GM23338 (cell line): ENCODE results near the gene MAT2A. TPM values are rescaled to one million over a fixed set of nuclear protein-coding genes. Genes with fewer than 3 reads are reported as not detected.

ENCODE experiments used
- ATAC-seq: fragments of 200-7000 bp; cut with Tn5 transposase; 3 replicates; pipeline ENCODE4 v1.9.1; 2020
- DNase-seq: peaks from one replicate; pipeline ENCODE4 v3.0.0-alpha.2; 2015; ENCODE audit warnings: low spot score
- H2AFZ ChIP-seq: fragments of 200-600 bp; sonication (generic); 2 replicates; pipeline ENCODE4 v1.8.0; 2016; ENCODE audit warnings: antibody characterized with exemption, mild to moderate bottlenecking, moderate library complexity
- H3F3A ChIP-seq: fragments of 200-600 bp; sonication (generic); replicated peaks from 2 replicates; pipeline ENCODE4 v1.8.0; 2017; ENCODE audit warnings: antibody characterized with exemption, mixed run types, low read depth
- H3K27ac ChIP-seq: fragments of 200-600 bp; sonication (generic); 2 replicates; pipeline ENCODE4 v1.6.1; 2016; ENCODE audit warnings: low read depth
- H3K27me3 ChIP-seq: fragments of 200-600 bp; sonication (generic); 2 replicates; pipeline ENCODE4 v1.8.0; 2016; ENCODE audit warnings: mild to moderate bottlenecking, mixed run types, moderate library complexity; ENCODE audit not compliant: insufficient read depth
- H3K36me3 ChIP-seq: fragments of 200-600 bp; sonication (generic); 2 replicates; pipeline ENCODE4 v1.8.0; 2016; ENCODE audit warnings: mild to moderate bottlenecking; ENCODE audit not compliant: insufficient read depth
- H3K4me1 ChIP-seq: fragments of 200-600 bp; sonication (generic); 2 replicates; pipeline ENCODE4 v1.8.0; 2016; ENCODE audit warnings: mild to moderate bottlenecking, moderate library complexity; ENCODE audit not compliant: insufficient read depth
- H3K4me2 ChIP-seq: fragments of 200-600 bp; sonication (generic); 2 replicates; pipeline ENCODE4 v1.7.1; 2017; ENCODE audit warnings: mixed run types
- H3K4me3 ChIP-seq: fragments of 200-600 bp; sonication (generic); 2 replicates; pipeline ENCODE4 v1.6.1; 2016; ENCODE audit warnings: mixed run types
- H3K79me2 ChIP-seq: fragments of 200-600 bp; sonication (generic); replicated peaks from 2 replicates; pipeline ENCODE4 v1.8.0; 2017; ENCODE audit warnings: mild to moderate bottlenecking; ENCODE audit not compliant: insufficient read depth
- H3K9me2 ChIP-seq: fragments of 200-600 bp; sonication (generic); 2 replicates; pipeline ENCODE4 v1.8.0; 2017; ENCODE audit not compliant: insufficient read depth
- H4K20me1 ChIP-seq: fragments of 200-600 bp; sonication (generic); replicated peaks from 2 replicates; pipeline ENCODE4 v1.8.0; 2017; ENCODE audit warnings: mild to moderate bottlenecking; ENCODE audit not compliant: insufficient read depth
- H3K27ac Mint-ChIP-seq: 2 replicates; pipeline ENCODE4 v1.8.0; 2020; ENCODE audit warnings: inconsistent platforms, mild to moderate bottlenecking, moderate library complexity, mixed read lengths
- H3K27me3 Mint-ChIP-seq: 3 replicates; pipeline ENCODE4 v1.8.0; 2022; ENCODE audit warnings: low read depth, mild to moderate bottlenecking, moderate library complexity, mixed read lengths, inconsistent platforms; ENCODE audit not compliant: insufficient read depth, poor library complexity
- H3K36me3 Mint-ChIP-seq: 3 replicates; pipeline ENCODE4 v1.8.0; 2021; ENCODE audit warnings: low read depth, mild to moderate bottlenecking, inconsistent platforms, moderate library complexity, mixed read lengths
- H3K4me1 Mint-ChIP-seq: 3 replicates; pipeline ENCODE4 v1.8.0; 2020; ENCODE audit warnings: mild to moderate bottlenecking, inconsistent platforms, mixed read lengths
- H3K4me3 Mint-ChIP-seq: 3 replicates; pipeline ENCODE4 v1.8.0; 2021; ENCODE audit warnings: moderate library complexity, mild to moderate bottlenecking, inconsistent platforms, mixed read lengths
- H3K9me3 Mint-ChIP-seq: 3 replicates; pipeline ENCODE4 v1.8.0; 2020; ENCODE audit warnings: moderate library complexity, mild to moderate bottlenecking, inconsistent platforms, mixed read lengths
- CREB1 ChIP-seq: fragments of 250-450 bp; sonication (Bioruptor Pico); IDR thresholded peaks from 2 replicates; pipeline ENCODE4 v1.5.0; 2020; ENCODE audit warnings: low read depth, mild to moderate bottlenecking, moderate library complexity
- EZH2 ChIP-seq: fragments of 200-600 bp; sonication (generic); IDR thresholded peaks from one replicate; pipeline ENCODE4 v1.8.0; 2017; ENCODE audit warnings: antibody characterized with exemption, mild to moderate bottlenecking, low read depth; ENCODE audit not compliant: unreplicated experiment
- EZH2phosphoT487 ChIP-seq: fragments of 200-600 bp; sonication (generic); IDR thresholded peaks from one replicate; pipeline ENCODE4 v1.8.1; 2018; ENCODE audit warnings: antibody characterized with exemption; ENCODE audit not compliant: unreplicated experiment
- JUNB ChIP-seq: IDR thresholded peaks from one replicate; pipeline ENCODE4 v1.6.1; 2016; ENCODE audit warnings: antibody characterized with exemption; ENCODE audit not compliant: unreplicated experiment
- NANOG ChIP-seq: IDR thresholded peaks from 2 replicates; pipeline ENCODE4 v1.6.1; 2016; ENCODE audit warnings: antibody characterized with exemption, borderline replicate concordance
- STAT1 ChIP-seq: IDR thresholded peaks from one replicate; pipeline ENCODE4 v1.6.1; 2016; ENCODE audit warnings: antibody characterized with exemption; ENCODE audit not compliant: unreplicated experiment
- ZNF114 ChIP-seq: fragments of 250-450 bp; sonication (Bioruptor Pico); IDR thresholded peaks from 2 replicates; pipeline ENCODE4 v1.5.0; 2020; ENCODE audit warnings: mild to moderate bottlenecking, moderate library complexity
- ZNF331 ChIP-seq: fragments of 250-450 bp; sonication (Bioruptor Pico); IDR thresholded peaks from 2 replicates; pipeline ENCODE4 v1.5.0; 2020; ENCODE audit warnings: low read depth, mild to moderate bottlenecking, moderate library complexity
- polyA plus RNA-seq: library from polyadenylated mRNA; unstranded; fragments of >200 nt; fragmentation: Nextera tagmentation; extraction: Ambion mirVana; gene quantifications from 2 replicates; pipeline ENCODE4 v1.2.1, GENCODE V29; 2016
- total RNA-seq: library from RNA; depleted of rRNA; stranded (reverse); fragments of >200 nt; shearing (Covaris generic); gene quantifications from 2 replicates; pipeline ENCODE4 v1.2.3, GENCODE V29; 2014
- TF ChIP-seq, protein P1 (sequence below): IDR thresholded peaks from one replicate; pipeline ENCODE4 v1.6.1; 2018; ENCODE audit warnings: antibody characterized with exemption; ENCODE audit not compliant: unreplicated experiment
- TF ChIP-seq, protein P2 (sequence below): IDR thresholded peaks from 2 replicates; pipeline ENCODE4 v1.6.1; 2016; ENCODE audit warnings: antibody characterized with exemption
- TF ChIP-seq, protein P3 (sequence below): fragments of 250-450 bp; sonication (Bioruptor Pico); IDR thresholded peaks from 2 replicates; pipeline ENCODE4 v1.5.0; 2020; ENCODE audit warnings: mild to moderate bottlenecking, moderate library complexity

MAT2A gene
- total and polyA plus RNA-seq, 2 experiments from 2014 or later, result 105 to 232 TPM

DNA sequence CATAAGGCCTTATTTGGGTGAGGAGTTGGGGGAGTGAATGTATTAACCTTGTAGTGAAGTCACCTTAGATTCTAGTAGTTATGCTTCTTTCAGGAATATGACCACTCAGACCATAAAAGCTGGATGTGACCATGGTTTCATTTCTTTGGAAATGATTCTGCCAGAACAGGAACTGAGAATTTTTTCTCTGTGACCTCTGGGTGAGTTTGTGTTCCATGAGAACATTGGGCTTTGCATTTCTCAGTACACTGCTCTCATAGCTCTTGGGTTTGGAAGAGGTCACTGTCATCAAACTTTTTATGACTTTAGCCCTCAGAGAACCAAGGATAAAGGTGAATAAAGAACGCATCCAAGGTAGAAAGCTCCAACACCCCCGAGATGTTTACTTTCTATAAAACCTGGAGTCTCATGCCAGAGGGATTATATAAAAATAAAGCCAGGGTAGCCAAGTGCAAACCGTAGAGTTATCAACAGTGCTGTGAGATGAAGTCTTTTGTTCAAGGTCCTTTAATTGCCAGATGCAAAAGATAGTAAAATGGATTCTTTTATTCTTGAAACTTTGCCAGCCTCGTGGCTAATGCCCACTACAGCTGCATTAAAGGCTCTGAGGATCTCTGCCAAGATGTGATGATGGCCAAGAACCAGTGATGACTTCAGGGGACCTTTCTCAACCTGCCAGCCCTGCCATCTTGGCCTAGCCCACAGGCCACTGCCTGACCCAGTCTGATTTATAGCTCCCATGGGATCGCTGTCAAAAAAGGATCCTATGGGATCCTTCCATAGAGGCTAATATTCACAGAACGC is 27.8 kb upstream of the MAT2A start:
- H3K27ac ChIP-seq, result no peak overlapping the region
- DNase-seq, result no peak
- no peak overlapping the region for H3K4me2 ChIP-seq
- Mint-ChIP-seq H3K27me3 (peaks cover 4% of the 10 kb centered on the region), H3K36me3 (no peaks in the 10 kb centered on the region), H3K9me3 (no peaks in the 10 kb centered on the region), H3K4me1 (peaks cover 5% of the 10 kb centered on the region; the same call in 2 of the 3 replicates), H3K27ac (no peak overlapping the region), H3K4me3 (no peak overlapping the region)
- no peak for ATAC-seq
- no peak overlapping the region for H3K4me3 ChIP-seq
- no peaks in the 10 kb centered on the region for H3K36me3 ChIP-seq
- no peak for TF ChIP-seq EZH2
- no peak overlapping the region for H2AFZ ChIP-seq
- H3F3A ChIP-seq, result no peaks in the 10 kb centered on the region
- H3K9me2 ChIP-seq, result no peaks in the 10 kb centered on the region
- no peaks in the 10 kb centered on the region for H3K79me2 ChIP-seq
- no peaks in the 10 kb centered on the region for H3K4me1 ChIP-seq
- no peaks in the 10 kb centered on the region for H3K27me3 ChIP-seq
- no peaks in the 10 kb centered on the region for H4K20me1 ChIP-seq

DNA sequence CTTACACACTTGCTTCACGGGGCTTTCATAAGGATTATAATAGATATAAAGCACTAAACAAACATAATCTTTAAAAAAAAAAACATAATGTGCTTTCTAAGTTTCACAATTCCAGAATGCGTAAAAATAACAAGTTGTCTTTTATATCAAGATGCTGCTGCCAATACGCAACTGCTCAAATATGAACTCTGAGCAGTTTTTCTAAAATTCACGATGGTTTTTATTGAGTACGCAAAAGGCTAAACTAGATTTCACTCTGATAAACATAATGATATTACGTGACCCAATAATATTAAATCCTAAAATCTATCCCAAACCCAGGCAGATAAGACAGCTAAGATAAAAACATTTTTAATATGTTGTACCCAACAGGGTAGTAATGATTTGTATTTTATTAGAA is 24.6 kb upstream of the MAT2A start:
- H3K27me3 ChIP-seq, result no peaks in the 10 kb centered on the region
- H3K4me2 ChIP-seq, result no peak overlapping the region
- H3K79me2 ChIP-seq, result no peaks in the 10 kb centered on the region
- ATAC-seq (no peak), DNase-seq (no peak)
- H3K9me2 ChIP-seq, result no peaks in the 10 kb centered on the region
- no peak overlapping the region for H2AFZ ChIP-seq
- H4K20me1 ChIP-seq, result no peaks in the 10 kb centered on the region
- no peaks in the 10 kb centered on the region for H3K36me3 ChIP-seq
- Mint-ChIP-seq H3K36me3 (no peaks in the 10 kb centered on the region), H3K9me3 (no peaks in the 10 kb centered on the region), H3K4me3 (no peak overlapping the region), H3K27ac (no peak overlapping the region), H3K4me1 (peaks cover 5% of the 10 kb centered on the region; the same call in 2 of the 3 replicates), H3K27me3 (peaks cover 2% of the 10 kb centered on the region)
- H3K4me3 ChIP-seq, result no peak overlapping the region
- no peaks in the 10 kb centered on the region for H3K4me1 ChIP-seq
- no peaks in the 10 kb centered on the region for H3F3A ChIP-seq
- H3K27ac ChIP-seq, result no peak overlapping the region
- TF ChIP-seq CREB1 (CRISPR knock-in tag) (no peak), EZH2phosphoT487 (no peak), STAT1 (no peak), ZNF114 (CRISPR knock-in tag) (no peak), EZH2 (no peak), JUNB (no peak), ZNF331 (no peak), NANOG (no peak)
- TF ChIP-seq, protein P1, sequence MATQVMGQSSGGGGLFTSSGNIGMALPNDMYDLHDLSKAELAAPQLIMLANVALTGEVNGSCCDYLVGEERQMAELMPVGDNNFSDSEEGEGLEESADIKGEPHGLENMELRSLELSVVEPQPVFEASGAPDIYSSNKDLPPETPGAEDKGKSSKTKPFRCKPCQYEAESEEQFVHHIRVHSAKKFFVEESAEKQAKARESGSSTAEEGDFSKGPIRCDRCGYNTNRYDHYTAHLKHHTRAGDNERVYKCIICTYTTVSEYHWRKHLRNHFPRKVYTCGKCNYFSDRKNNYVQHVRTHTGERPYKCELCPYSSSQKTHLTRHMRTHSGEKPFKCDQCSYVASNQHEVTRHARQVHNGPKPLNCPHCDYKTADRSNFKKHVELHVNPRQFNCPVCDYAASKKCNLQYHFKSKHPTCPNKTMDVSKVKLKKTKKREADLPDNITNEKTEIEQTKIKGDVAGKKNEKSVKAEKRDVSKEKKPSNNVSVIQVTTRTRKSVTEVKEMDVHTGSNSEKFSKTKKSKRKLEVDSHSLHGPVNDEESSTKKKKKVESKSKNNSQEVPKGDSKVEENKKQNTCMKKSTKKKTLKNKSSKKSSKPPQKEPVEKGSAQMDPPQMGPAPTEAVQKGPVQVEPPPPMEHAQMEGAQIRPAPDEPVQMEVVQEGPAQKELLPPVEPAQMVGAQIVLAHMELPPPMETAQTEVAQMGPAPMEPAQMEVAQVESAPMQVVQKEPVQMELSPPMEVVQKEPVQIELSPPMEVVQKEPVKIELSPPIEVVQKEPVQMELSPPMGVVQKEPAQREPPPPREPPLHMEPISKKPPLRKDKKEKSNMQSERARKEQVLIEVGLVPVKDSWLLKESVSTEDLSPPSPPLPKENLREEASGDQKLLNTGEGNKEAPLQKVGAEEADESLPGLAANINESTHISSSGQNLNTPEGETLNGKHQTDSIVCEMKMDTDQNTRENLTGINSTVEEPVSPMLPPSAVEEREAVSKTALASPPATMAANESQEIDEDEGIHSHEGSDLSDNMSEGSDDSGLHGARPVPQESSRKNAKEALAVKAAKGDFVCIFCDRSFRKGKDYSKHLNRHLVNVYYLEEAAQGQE, result no peak
- TF ChIP-seq, protein P2, sequence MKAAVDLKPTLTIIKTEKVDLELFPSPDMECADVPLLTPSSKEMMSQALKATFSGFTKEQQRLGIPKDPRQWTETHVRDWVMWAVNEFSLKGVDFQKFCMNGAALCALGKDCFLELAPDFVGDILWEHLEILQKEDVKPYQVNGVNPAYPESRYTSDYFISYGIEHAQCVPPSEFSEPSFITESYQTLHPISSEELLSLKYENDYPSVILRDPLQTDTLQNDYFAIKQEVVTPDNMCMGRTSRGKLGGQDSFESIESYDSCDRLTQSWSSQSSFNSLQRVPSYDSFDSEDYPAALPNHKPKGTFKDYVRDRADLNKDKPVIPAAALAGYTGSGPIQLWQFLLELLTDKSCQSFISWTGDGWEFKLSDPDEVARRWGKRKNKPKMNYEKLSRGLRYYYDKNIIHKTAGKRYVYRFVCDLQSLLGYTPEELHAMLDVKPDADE, result no peak
- TF ChIP-seq, protein P3, sequence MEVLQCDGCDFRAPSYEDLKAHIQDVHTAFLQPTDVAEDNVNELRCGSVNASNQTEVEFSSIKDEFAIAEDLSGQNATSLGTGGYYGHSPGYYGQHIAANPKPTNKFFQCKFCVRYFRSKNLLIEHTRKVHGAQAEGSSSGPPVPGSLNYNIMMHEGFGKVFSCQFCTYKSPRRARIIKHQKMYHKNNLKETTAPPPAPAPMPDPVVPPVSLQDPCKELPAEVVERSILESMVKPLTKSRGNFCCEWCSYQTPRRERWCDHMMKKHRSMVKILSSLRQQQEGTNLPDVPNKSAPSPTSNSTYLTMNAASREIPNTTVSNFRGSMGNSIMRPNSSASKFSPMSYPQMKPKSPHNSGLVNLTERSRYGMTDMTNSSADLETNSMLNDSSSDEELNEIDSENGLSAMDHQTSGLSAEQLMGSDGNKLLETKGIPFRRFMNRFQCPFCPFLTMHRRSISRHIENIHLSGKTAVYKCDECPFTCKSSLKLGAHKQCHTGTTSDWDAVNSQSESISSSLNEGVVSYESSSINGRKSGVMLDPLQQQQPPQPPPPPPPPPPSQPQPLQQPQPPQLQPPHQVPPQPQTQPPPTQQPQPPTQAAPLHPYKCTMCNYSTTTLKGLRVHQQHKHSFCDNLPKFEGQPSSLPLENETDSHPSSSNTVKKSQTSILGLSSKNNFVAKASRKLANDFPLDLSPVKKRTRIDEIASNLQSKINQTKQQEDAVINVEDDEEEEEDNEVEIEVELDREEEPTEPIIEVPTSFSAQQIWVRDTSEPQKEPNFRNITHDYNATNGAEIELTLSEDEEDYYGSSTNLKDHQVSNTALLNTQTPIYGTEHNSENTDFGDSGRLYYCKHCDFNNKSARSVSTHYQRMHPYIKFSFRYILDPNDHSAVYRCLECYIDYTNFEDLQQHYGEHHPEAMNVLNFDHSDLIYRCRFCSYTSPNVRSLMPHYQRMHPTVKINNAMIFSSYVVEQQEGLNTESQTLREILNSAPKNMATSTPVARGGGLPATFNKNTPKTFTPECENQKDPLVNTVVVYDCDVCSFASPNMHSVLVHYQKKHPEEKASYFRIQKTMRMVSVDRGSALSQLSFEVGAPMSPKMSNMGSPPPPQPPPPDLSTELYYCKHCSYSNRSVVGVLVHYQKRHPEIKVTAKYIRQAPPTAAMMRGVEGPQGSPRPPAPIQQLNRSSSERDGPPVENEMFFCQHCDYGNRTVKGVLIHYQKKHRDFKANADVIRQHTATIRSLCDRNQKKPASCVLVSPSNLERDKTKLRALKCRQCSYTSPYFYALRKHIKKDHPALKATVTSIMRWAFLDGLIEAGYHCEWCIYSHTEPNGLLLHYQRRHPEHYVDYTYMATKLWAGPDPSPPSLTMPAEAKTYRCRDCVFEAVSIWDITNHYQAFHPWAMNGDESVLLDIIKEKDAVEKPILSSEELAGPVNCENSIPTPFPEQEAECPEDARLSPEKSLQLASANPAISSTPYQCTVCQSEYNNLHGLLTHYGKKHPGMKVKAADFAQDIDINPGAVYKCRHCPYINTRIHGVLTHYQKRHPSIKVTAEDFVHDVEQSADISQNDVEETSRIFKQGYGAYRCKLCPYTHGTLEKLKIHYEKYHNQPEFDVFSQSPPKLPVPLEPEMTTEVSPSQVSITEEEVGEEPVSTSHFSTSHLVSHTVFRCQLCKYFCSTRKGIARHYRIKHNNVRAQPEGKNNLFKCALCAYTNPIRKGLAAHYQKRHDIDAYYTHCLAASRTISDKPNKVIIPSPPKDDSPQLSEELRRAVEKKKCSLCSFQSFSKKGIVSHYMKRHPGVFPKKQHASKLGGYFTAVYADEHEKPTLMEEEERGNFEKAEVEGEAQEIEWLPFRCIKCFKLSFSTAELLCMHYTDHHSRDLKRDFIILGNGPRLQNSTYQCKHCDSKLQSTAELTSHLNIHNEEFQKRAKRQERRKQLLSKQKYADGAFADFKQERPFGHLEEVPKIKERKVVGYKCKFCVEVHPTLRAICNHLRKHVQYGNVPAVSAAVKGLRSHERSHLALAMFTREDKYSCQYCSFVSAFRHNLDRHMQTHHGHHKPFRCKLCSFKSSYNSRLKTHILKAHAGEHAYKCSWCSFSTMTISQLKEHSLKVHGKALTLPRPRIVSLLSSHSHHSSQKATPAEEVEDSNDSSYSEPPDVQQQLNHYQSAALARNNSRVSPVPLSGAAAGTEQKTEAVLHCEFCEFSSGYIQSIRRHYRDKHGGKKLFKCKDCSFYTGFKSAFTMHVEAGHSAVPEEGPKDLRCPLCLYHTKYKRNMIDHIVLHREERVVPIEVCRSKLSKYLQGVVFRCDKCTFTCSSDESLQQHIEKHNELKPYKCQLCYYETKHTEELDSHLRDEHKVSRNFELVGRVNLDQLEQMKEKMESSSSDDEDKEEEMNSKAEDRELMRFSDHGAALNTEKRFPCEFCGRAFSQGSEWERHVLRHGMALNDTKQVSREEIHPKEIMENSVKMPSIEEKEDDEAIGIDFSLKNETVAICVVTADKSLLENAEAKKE, result no peak
